SU-DHL-6 (cell line): ENCODE data around the gene TENM4.

Source experiments
- H2AFZ ChIP-seq: fragments of 200-600 bp; sonication (generic); 2 replicates; pipeline ENCODE4 v1.6.1; 2014; ENCODE audit warnings: low read depth, mild to moderate bottlenecking, moderate library complexity, mixed read lengths, antibody characterized with exemption, low read length; ENCODE audit not compliant: severe bottlenecking
- H3F3A ChIP-seq: fragments of 200-600 bp; shearing (Covaris generic); 2 replicates; pipeline ENCODE4 v1.6.0; 2016; ENCODE audit warnings: antibody characterized with exemption, mild to moderate bottlenecking; ENCODE audit not compliant: insufficient read depth
- H3K27ac ChIP-seq: fragments of 200-600 bp; sonication (generic); 2 replicates; pipeline ENCODE4 v1.5.1; 2016; ENCODE audit warnings: low read depth, mild to moderate bottlenecking, low read length, moderate library complexity, mixed read lengths
- H3K27me3 ChIP-seq: fragments of 200-600 bp; sonication (generic), shearing (Covaris generic); 2 replicates; pipeline ENCODE4 v1.6.0; 2014; ENCODE audit warnings: mild to moderate bottlenecking, low read length
- H3K36me3 ChIP-seq: fragments of 200-600 bp; sonication (generic); 2 replicates; pipeline ENCODE4 v1.6.1; 2014; ENCODE audit warnings: mild to moderate bottlenecking, low read length, mixed read lengths
- H3K4me2 ChIP-seq: fragments of 300-600, 200-600 bp; shearing (Covaris generic), sonication (generic); 2 replicates; pipeline ENCODE4 v1.6.0; 2014; ENCODE audit warnings: low read length, low read depth, mild to moderate bottlenecking; ENCODE audit not compliant: poor library complexity, severe bottlenecking
- H3K4me3 ChIP-seq: fragments of 200-600 bp; sonication (generic); 2 replicates; pipeline ENCODE4 v1.5.1; 2014; ENCODE audit warnings: antibody characterized with exemption, low read length, mild to moderate bottlenecking, mixed read lengths; ENCODE audit not compliant: insufficient read depth, poor library complexity, severe bottlenecking
- H3K79me2 ChIP-seq: fragments of 200-600 bp; sonication (generic); 2 replicates; pipeline ENCODE4 v1.6.1; 2014; ENCODE audit warnings: mild to moderate bottlenecking, low read length, moderate library complexity; ENCODE audit not compliant: insufficient read depth
- H3K9ac ChIP-seq: fragments of 200-600 bp; sonication (generic); 2 replicates; pipeline ENCODE4 v1.7.0; 2014; ENCODE audit warnings: mild to moderate bottlenecking, low read length
- H3K9me2 ChIP-seq: fragments of 200-600 bp; sonication (generic); replicated peaks from 2 replicates; pipeline ENCODE4 v1.6.1; 2014; ENCODE audit warnings: low read length; ENCODE audit not compliant: insufficient read depth
- H3K9me3 ChIP-seq: fragments of 200-600 bp; sonication (generic); 2 replicates; pipeline ENCODE4 v1.6.1; 2014; ENCODE audit warnings: low read length, mixed read lengths; ENCODE audit not compliant: insufficient read depth
- H4K20me1 ChIP-seq: fragments of 200-600 bp; sonication (generic); 2 replicates; pipeline ENCODE4 v1.6.1; 2014; ENCODE audit warnings: low read depth, mild to moderate bottlenecking, antibody characterized with exemption, low read length, moderate library complexity, mixed read lengths
- EZH2phosphoT487 ChIP-seq: fragments of 200-600 bp; sonication (generic), shearing (Covaris generic); conservative IDR thresholded peaks from 2 replicates; pipeline ENCODE4 v1.6.1; 2018; ENCODE audit warnings: mild to moderate bottlenecking, antibody characterized with exemption, low read length, moderate library complexity, mixed read lengths
- TF ChIP-seq, protein P1 (sequence below): fragments of 200-600 bp; sonication (generic); IDR thresholded peaks from one replicate; pipeline ENCODE4 v1.5.1; 2017; ENCODE audit warnings: antibody characterized with exemption, mild to moderate bottlenecking, low read length, moderate library complexity; ENCODE audit not compliant: insufficient read depth, poor library complexity, severe bottlenecking

The TENM4 gene

DNA sequence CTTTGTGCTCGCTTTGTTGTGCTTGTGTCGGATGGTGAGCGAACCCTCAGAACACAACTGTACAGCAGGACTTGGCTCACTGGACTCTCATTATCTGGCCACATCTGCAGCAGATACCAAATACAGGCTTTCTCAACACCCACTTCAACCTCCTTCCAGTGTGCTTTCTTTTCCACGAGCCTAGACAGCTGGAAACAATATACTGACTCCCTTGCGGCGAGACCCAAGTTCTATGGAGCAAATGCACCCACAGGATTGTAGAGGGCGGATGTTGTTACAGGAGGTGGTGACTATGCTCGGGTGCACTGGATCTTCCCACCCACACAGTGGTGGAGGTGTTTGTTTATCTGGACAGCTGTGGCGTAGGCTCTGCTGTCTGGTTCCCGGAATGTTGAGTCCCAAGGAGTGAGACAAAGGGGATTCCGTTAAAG is 204.3 kb downstream of the TENM4 start:
- H3K27ac ChIP-seq, result no peak overlapping the region
- H4K20me1 ChIP-seq, result no peaks in the 10 kb centered on the region
- H3F3A ChIP-seq, result no peaks in the 10 kb centered on the region
- no peaks in the 10 kb centered on the region for H3K79me2 ChIP-seq
- TF ChIP-seq EZH2phosphoT487, result no peak
- TF ChIP-seq, protein P1, sequence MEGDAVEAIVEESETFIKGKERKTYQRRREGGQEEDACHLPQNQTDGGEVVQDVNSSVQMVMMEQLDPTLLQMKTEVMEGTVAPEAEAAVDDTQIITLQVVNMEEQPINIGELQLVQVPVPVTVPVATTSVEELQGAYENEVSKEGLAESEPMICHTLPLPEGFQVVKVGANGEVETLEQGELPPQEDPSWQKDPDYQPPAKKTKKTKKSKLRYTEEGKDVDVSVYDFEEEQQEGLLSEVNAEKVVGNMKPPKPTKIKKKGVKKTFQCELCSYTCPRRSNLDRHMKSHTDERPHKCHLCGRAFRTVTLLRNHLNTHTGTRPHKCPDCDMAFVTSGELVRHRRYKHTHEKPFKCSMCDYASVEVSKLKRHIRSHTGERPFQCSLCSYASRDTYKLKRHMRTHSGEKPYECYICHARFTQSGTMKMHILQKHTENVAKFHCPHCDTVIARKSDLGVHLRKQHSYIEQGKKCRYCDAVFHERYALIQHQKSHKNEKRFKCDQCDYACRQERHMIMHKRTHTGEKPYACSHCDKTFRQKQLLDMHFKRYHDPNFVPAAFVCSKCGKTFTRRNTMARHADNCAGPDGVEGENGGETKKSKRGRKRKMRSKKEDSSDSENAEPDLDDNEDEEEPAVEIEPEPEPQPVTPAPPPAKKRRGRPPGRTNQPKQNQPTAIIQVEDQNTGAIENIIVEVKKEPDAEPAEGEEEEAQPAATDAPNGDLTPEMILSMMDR, result no peak
- H2AFZ ChIP-seq, result no peak overlapping the region
- no peaks in the 10 kb centered on the region for H3K9me3 ChIP-seq
- H3K4me2 ChIP-seq, result no peak overlapping the region
- H3K36me3 ChIP-seq, result no peaks in the 10 kb centered on the region
- H3K9ac ChIP-seq, result no peak overlapping the region
- no peak overlapping the region for H3K4me3 ChIP-seq
- no peaks in the 10 kb centered on the region for H3K9me2 ChIP-seq
- no peaks in the 10 kb centered on the region for H3K27me3 ChIP-seq

DNA sequence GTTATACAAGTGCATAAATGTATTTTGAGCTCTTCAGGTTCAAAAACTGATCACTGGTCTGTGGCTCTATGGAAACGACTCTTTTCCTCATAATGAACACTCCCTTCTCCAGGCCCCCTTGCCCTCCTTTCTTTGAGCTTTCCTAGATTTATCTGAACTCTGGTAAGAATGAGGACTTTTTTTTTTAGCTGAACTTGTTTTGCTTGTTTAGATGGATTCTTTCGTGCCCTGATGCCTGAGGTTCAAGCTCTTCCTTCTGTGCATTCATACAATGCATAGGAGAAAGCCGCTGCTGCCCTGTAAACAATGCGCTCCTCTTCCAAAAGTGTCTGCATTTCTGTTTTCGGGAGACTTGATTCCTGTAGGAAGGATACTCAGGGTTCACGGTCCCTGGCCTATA is 205.1 kb downstream of the TENM4 start:
- TF ChIP-seq, protein P1, result no peak
- TF ChIP-seq EZH2phosphoT487, result no peak
- no peaks in the 10 kb centered on the region for H3K27me3 ChIP-seq
- no peaks in the 10 kb centered on the region for H3K9me3 ChIP-seq
- H3K79me2 ChIP-seq, result no peaks in the 10 kb centered on the region
- H3K27ac ChIP-seq, result no peak overlapping the region
- no peaks in the 10 kb centered on the region for H3K36me3 ChIP-seq
- no peak overlapping the region for H3K4me2 ChIP-seq
- H3F3A ChIP-seq, result no peaks in the 10 kb centered on the region
- no peaks in the 10 kb centered on the region for H3K9me2 ChIP-seq
- no peak overlapping the region for H3K4me3 ChIP-seq
- no peak overlapping the region for H3K9ac ChIP-seq
- no peaks in the 10 kb centered on the region for H4K20me1 ChIP-seq
- H2AFZ ChIP-seq, result no peak overlapping the region

DNA sequence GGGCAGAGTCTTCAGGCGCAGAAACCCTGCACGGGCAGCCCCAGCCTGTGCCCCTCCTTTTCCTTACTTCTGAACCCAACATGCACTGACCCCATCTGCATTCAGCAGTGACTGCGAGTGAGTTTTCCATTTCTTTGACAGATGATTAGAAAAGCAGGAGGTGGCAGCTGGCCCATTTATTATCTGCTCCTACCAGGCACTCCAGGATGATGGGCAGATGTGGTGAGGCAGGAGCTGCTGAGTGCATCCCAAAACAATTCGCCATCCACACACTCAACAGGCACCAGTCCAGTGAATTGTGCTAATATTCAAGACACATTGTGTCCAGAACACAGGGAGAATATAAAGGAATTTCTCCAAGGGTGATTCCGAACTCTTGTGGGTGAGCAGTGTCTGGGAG is 208.5 kb downstream of the TENM4 start:
- Histone ChIP-seq H3K79me2 (no peaks in the 10 kb centered on the region), H3K4me2 (no peak overlapping the region), H3K9me3 (no peaks in the 10 kb centered on the region), H3K27me3 (no peaks in the 10 kb centered on the region), H3K27ac (no peak overlapping the region), H3K9me2 (no peaks in the 10 kb centered on the region), H3K36me3 (no peaks in the 10 kb centered on the region), H2AFZ (no peak overlapping the region), H3K4me3 (no peak overlapping the region), H4K20me1 (no peaks in the 10 kb centered on the region), H3F3A (no peaks in the 10 kb centered on the region), H3K9ac (no peak overlapping the region)
- TF ChIP-seq, protein P1, result no peak
- TF ChIP-seq EZH2phosphoT487, result no peak
